ENCODE data around the gene PRPF18.
A peak's percentile ranks its signal among the peaks of the same experiment; 100 is the strongest.

Gene PRPF18

GRCh38 chr10:13659887-13660550 lies 73.3 kb downstream of the PRPF18 start:
- peak overlapping the region; percentile 19 to 84 (median 33) for H3K27ac Mint-ChIP-seq
- peaks cover 30% of the 10 kb centered on the region for H3K4me1 Mint-ChIP-seq
- H3K9me3 Mint-ChIP-seq: no peaks in the 10 kb centered on the region
- no peak overlapping the region for H3K4me3 Mint-ChIP-seq
- peaks cover 81% of the 10 kb centered on the region for H3K36me3 Mint-ChIP-seq (ENCODE audit: low read depth)
- peak; percentile 87 to 91 (median 90) for TF ChIP-seq CTCF (IDR thresholded peaks at IDR 0.05; ENCODE audit: unreplicated experiment in 3 of 3)
- no peaks in the 10 kb centered on the region for H3K27me3 Mint-ChIP-seq (ENCODE audit: low read depth)

- peaks cover 30% of the 10 kb centered on the region for H3K4me1 Mint-ChIP-seq
- peaks cover 81% of the 10 kb centered on the region for H3K36me3 Mint-ChIP-seq (ENCODE audit: low read depth)
- H3K4me3 Mint-ChIP-seq: no peak overlapping the region
- peak overlapping the region; percentile 19 to 84 (median 33) for H3K27ac Mint-ChIP-seq
- H3K9me3 Mint-ChIP-seq: no peaks in the 10 kb centered on the region
- no peak for TF ChIP-seq CTCF (IDR thresholded peaks at IDR 0.05; ENCODE audit: unreplicated experiment in 3 of 3)
- H3K27me3 Mint-ChIP-seq (ENCODE audit: low read depth): no peaks in the 10 kb centered on the region
These were observed 73.8 kb downstream of the PRPF18 start for GRCh38 chr10:13660551-13660920.

- peaks cover 81% of the 10 kb centered on the region for H3K36me3 Mint-ChIP-seq (ENCODE audit: low read depth)
- no peak for TF ChIP-seq CTCF (IDR thresholded peaks at IDR 0.05; ENCODE audit: unreplicated experiment in 3 of 3)
- peaks cover 30% of the 10 kb centered on the region for H3K4me1 Mint-ChIP-seq
- no peaks in the 10 kb centered on the region for H3K27me3 Mint-ChIP-seq (ENCODE audit: low read depth)
- no peak overlapping the region for H3K4me3 Mint-ChIP-seq
- peak overlapping the region; percentile 12 to 84 (median 33) for H3K27ac Mint-ChIP-seq
- H3K9me3 Mint-ChIP-seq: no peaks in the 10 kb centered on the region
These were observed 74.5 kb downstream of the PRPF18 start for GRCh38 chr10:13661256-13661655.

GRCh38 chr10:13665516-13666262 lies 78.9 kb downstream of the PRPF18 start:
- no peaks in the 10 kb centered on the region for H3K9me3 Mint-ChIP-seq
- H3K27ac Mint-ChIP-seq: no peak overlapping the region
- peaks cover 97% of the 10 kb centered on the region for H3K36me3 Mint-ChIP-seq (ENCODE audit: low read depth)
- H3K4me3 Mint-ChIP-seq: no peak overlapping the region
- peaks cover 48% of the 10 kb centered on the region for H3K4me1 Mint-ChIP-seq
- TF ChIP-seq CTCF (IDR thresholded peaks at IDR 0.05; ENCODE audit: unreplicated experiment in 3 of 3): no peak
- H3K27me3 Mint-ChIP-seq (ENCODE audit: low read depth): no peaks in the 10 kb centered on the region

- Mint-ChIP-seq H3K27ac (peak overlapping the region in 2 of 3 experiments; percentile 60 to 95), H3K36me3 (ENCODE audit: low read depth) (peaks cover 88% of the 10 kb centered on the region), H3K9me3 (no peaks in the 10 kb centered on the region), H3K4me3 (no peak overlapping the region), H3K27me3 (ENCODE audit: low read depth) (no peaks in the 10 kb centered on the region), H3K4me1 (peaks cover 47% of the 10 kb centered on the region)
- no peak for TF ChIP-seq CTCF (IDR thresholded peaks at IDR 0.05; ENCODE audit: unreplicated experiment in 3 of 3)
These were observed 81.4 kb downstream of the PRPF18 start for GRCh38 chr10:13668126-13668525.
